Liver (tissue), 9 donors: ENCODE results near the gene CST3. TPM values are rescaled to one million over a fixed set of nuclear protein-coding genes. Genes with fewer than 3 reads are reported as not detected.
A peak's percentile ranks its signal among the peaks of the same experiment; 100 is the strongest.

Experiments
- DNase-seq: peaks from one replicate; pipeline ENCODE4 v3.0.0-alpha.2; 2017; ENCODE audit warnings: low spot score
- H3K27ac ChIP-seq, 2 donors: one replicate each; pipeline ENCODE4 v1.7.0; 2013; ENCODE audit warnings: inconsistent platforms in 2 of 2, low read length in 2 of 2, control low read depth in 1 of 2, low read depth in 1 of 2, mild to moderate bottlenecking in 1 of 2
- H3K27me3 ChIP-seq, 4 donors: one replicate each; pipeline versions ENCODE4 v1.6.1 to v1.7.0; 2013; ENCODE audit warnings: low read length in 3 of 4, inconsistent platforms in 1 of 4, mild to moderate bottlenecking in 1 of 4, moderate library complexity in 1 of 4; ENCODE audit not compliant: control insufficient read depth in 4 of 4, insufficient read depth in 4 of 4
- H3K36me3 ChIP-seq, 4 donors: one replicate each; pipeline versions ENCODE4 v1.6.1 to v1.7.0; 2013; ENCODE audit warnings: low read length in 3 of 4, mild to moderate bottlenecking in 3 of 4, low read depth in 1 of 4, moderate library complexity in 1 of 4; ENCODE audit not compliant: control insufficient read depth in 4 of 4, insufficient read depth in 3 of 4
- H3K4me1 ChIP-seq, 4 donors: one replicate each; pipeline versions ENCODE4 v1.6.1 to v1.7.0; 2013; ENCODE audit warnings: low read length in 3 of 4, mild to moderate bottlenecking in 3 of 4, moderate library complexity in 1 of 4; ENCODE audit not compliant: control insufficient read depth in 4 of 4, insufficient read depth in 4 of 4
- H3K4me3 ChIP-seq, 3 donors: one replicate each; pipeline versions ENCODE4 v1.6.1 to v1.7.0; 2013; ENCODE audit warnings: low read length in 3 of 3, control low read depth in 1 of 3, low read depth in 1 of 3, mild to moderate bottlenecking in 1 of 3
- H3K9ac ChIP-seq, 2 donors: one replicate each; pipeline ENCODE4 v1.7.0; 2013; ENCODE audit warnings: low read length in 2 of 2, mild to moderate bottlenecking in 2 of 2, moderate library complexity in 2 of 2, control low read depth in 1 of 2, low read depth in 1 of 2
- H3K9me3 ChIP-seq, 4 donors: one replicate each; pipeline versions ENCODE4 v1.6.1 to v1.7.0; 2013; ENCODE audit warnings: low read length in 3 of 4; ENCODE audit not compliant: control insufficient read depth in 4 of 4
- EGR1 ChIP-seq, 2 donors: IDR thresholded peaks; 2 replicates each; pipeline ENCODE4 v1.6.1; 2016 to 2018; ENCODE audit warnings: antibody characterized with exemption in 2 of 2, low read depth in 2 of 2
- FOXA1 ChIP-seq: IDR thresholded peaks from 2 replicates; pipeline ENCODE4 v1.6.1; 2016; ENCODE audit warnings: antibody characterized with exemption
- FOXA2 ChIP-seq: IDR thresholded peaks from 2 replicates; pipeline ENCODE4 v1.6.1; 2016; ENCODE audit warnings: antibody characterized with exemption
- GABPA ChIP-seq, 2 donors: IDR thresholded peaks in 1 of 2; conservative IDR thresholded peaks in 1 of 2; 2 replicates each; pipeline ENCODE4 v1.6.1; 2016; ENCODE audit warnings: antibody characterized with exemption in 2 of 2, mild to moderate bottlenecking in 1 of 2, moderate library complexity in 1 of 2
- HNF4A ChIP-seq, 2 donors: conservative IDR thresholded peaks; 2 replicates each; pipeline ENCODE4 v1.6.1; 2016; ENCODE audit warnings: antibody characterized with exemption in 2 of 2, mild to moderate bottlenecking in 2 of 2
- HNF4G ChIP-seq: IDR thresholded peaks from 2 replicates; pipeline ENCODE4 v1.6.1; 2016; ENCODE audit warnings: antibody characterized with exemption
- JUND ChIP-seq, 2 donors: IDR thresholded peaks; 2 replicates each; pipeline ENCODE4 v1.6.1; 2016; ENCODE audit warnings: antibody characterized with exemption in 2 of 2
- NR2F2 ChIP-seq: IDR thresholded peaks from 2 replicates; pipeline ENCODE4 v1.6.1; 2016; ENCODE audit warnings: antibody characterized with exemption
- RAD21 ChIP-seq, 2 donors: IDR thresholded peaks; 2 replicates each; pipeline ENCODE4 v1.6.1; 2016; ENCODE audit warnings: antibody characterized with exemption in 2 of 2, mild to moderate bottlenecking in 2 of 2
- RXRA ChIP-seq, 2 donors: IDR thresholded peaks; 2 replicates each; pipeline ENCODE4 v1.6.1; 2017 to 2018; ENCODE audit warnings: antibody characterized with exemption in 2 of 2, mild to moderate bottlenecking in 1 of 2
- SP1 ChIP-seq: IDR thresholded peaks from 2 replicates; pipeline ENCODE4 v1.6.1; 2018; ENCODE audit warnings: antibody characterized with exemption, mild to moderate bottlenecking
- TAF1 ChIP-seq: conservative IDR thresholded peaks from 2 replicates; pipeline ENCODE4 v1.6.1; 2016; ENCODE audit warnings: antibody characterized with exemption, mild to moderate bottlenecking
- YY1 ChIP-seq: IDR thresholded peaks from 2 replicates; pipeline ENCODE4 v1.6.1; 2016; ENCODE audit warnings: antibody characterized with exemption, mild to moderate bottlenecking
- WGBS: extraction: QIAGEN DNeasy Blood & Tissue Kit; methylation state at CpG from one replicate; pipeline ENCODE4 v1.1.7; 2013; 5-methylcytosine and 5-hydroxymethylcytosine counted together
- polyA plus RNA-seq, 2 donors: library from polyadenylated mRNA; stranded (reverse) in 1 of 2; unstranded in 1 of 2; fragments of 200-250 nt in 1 of 2; fragments of >200 nt in 1 of 2; fragmentation: Nextera tagmentation in 1 of 2; extraction: Ambion mirVana in 1 of 2; gene quantifications; one replicate each; pipeline versions ENCODE4 v1.2.1 to v1.2.3, GENCODE V29; 2013 to 2015
- total RNA-seq, 2 donors: library from RNA; depleted of rRNA; stranded (reverse); fragments of >200 nt; gene quantifications; one replicate each; pipeline ENCODE4 v1.2.3, GENCODE V29; 2014
- TF ChIP-seq, protein P1 (sequence below): IDR thresholded peaks from 2 replicates; pipeline ENCODE4 v1.6.1; 2016; ENCODE audit warnings: antibody characterized with exemption
- TF ChIP-seq, protein P2 (sequence below): IDR thresholded peaks from 2 replicates; pipeline ENCODE4 v1.6.1; 2016; ENCODE audit warnings: antibody characterized with exemption, mild to moderate bottlenecking
- TF ChIP-seq, protein P3 (sequence below): IDR thresholded peaks from 2 replicates; pipeline ENCODE4 v1.6.1; 2016; ENCODE audit warnings: antibody characterized with exemption
- TF ChIP-seq, protein P4 (sequence below): IDR thresholded peaks from 2 replicates; pipeline ENCODE4 v1.6.1; 2016; ENCODE audit warnings: antibody characterized with exemption
- donor health status: healthy.
- donor health status: healthy.
- donor health status: healthy.
- donor health status: healthy.
- donor health status: healthy.

CST3 gene
- total and polyA plus RNA-seq, 4 donors: 153 to 1,712 (median 513) TPM

DNA sequence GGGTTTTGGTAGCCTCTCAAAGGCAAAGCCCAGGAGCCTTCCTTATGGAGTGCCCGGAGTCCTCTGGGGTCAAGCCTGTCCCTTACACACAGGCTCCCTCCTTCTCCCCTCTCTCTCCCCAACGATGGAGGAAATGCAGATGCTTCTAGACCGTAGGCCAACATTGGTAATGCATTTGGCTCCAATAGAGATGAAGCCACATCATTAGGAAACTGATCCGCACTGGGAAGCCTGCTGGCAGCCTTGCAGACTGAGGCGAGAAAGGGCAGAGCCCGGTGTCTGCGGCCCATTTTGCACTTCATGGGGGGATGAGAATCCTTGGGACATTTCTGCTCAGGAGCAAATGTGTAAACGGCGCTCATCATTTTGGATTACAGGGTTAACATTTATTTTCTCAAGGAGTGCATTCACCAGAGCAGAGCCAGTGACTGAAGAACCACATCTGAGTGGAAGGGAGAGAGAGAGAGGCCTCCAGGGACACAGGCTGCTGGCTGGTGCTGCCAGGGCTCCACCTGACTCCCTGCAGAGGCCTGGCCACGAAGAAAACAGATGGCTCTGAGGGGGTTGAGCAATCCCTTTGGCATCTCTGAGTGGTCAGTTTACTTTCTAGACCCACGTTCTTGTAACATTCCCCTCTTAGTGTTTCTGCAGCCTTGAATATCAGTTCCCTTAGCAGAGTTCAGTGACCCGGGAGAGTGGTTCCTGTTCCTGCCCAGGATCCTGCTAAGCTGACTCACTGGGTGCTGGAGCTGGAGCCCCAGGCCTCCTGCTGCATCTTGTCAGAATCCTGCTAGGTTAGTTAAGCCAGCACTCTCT lies 4.4 kb upstream of the CST3 start:
- WGBS: 70% methylated on average over 12 of the region's 12 CpGs
- no peak overlapping the region for H3K9ac ChIP-seq
- TF ChIP-seq RXRA (IDR thresholded peaks at IDR 0.05) (peak in 1 of 2 donors; percentile 29), NR2F2 (peak; percentile 9)
- TF ChIP-seq, protein P1, sequence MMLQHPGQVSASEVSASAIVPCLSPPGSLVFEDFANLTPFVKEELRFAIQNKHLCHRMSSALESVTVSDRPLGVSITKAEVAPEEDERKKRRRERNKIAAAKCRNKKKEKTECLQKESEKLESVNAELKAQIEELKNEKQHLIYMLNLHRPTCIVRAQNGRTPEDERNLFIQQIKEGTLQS: no peak

DNA sequence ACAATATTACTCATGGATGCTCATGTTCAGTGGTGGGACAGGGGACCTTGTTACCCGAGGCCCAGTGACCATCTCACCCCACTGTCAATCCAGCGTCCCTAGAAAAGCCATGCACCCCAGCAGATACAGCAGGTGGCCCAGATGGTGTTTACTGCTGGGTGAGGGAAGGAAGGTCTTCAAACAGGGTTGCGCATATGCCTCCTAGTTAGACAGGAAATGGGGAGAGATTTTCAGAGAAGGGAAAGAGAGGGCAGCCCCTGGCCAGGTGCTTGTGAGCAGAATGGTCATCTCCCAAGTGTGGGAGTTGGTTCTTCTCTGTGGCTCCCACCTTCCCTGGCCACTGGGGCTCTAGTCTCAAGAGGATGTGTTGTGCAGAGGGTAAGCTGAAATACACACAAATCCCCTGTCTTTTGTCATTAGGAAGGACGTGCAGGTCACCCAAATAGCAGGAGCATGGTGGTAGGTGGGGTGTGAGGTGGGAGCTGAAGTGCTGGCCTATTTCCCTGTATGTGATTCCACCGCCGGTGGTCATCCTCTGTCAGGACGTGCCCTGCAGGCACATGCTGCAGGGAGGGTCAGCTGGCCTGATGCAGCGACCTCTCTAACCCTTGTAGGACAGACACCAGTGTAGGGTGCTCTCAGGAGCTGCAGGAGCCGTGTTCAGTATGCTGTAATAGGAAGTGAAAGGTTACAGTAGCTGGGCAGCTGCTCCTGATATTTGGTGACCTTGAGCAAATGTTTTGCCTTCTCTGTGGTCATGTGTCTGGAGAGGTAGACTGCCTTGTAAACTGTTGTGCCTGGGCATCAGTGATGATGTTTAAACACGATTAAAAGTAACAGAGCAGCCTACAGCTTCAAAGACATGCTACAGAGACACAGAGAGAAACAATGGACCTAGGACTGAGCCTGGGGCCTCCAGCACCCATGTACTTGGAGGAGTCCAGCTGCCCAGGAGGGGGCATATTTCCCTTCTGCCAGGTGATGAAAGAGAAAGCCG lies 3.2 kb upstream of the CST3 start:
- no peaks in the 10 kb centered on the region for H3K27me3 ChIP-seq
- 81% methylated on average over 11 of the region's 11 CpGs for WGBS
- no peak overlapping the region for H3K9ac ChIP-seq
- H3K9me3 ChIP-seq: no peaks in the 10 kb centered on the region
- H3K4me3 ChIP-seq: no peak overlapping the region
- no peak for TF ChIP-seq NR2F2
- no peak for TF ChIP-seq RAD21 (IDR thresholded peaks at IDR 0.05)
- TF ChIP-seq RXRA (IDR thresholded peaks at IDR 0.05): no peak
- TF ChIP-seq GABPA (IDR thresholded peaks at IDR 0.05 in 1 of 2, conservative IDR thresholded peaks at IDR 0.05 in 1 of 2): no peak
- no peak for TF ChIP-seq YY1
- TF ChIP-seq, protein P2, sequence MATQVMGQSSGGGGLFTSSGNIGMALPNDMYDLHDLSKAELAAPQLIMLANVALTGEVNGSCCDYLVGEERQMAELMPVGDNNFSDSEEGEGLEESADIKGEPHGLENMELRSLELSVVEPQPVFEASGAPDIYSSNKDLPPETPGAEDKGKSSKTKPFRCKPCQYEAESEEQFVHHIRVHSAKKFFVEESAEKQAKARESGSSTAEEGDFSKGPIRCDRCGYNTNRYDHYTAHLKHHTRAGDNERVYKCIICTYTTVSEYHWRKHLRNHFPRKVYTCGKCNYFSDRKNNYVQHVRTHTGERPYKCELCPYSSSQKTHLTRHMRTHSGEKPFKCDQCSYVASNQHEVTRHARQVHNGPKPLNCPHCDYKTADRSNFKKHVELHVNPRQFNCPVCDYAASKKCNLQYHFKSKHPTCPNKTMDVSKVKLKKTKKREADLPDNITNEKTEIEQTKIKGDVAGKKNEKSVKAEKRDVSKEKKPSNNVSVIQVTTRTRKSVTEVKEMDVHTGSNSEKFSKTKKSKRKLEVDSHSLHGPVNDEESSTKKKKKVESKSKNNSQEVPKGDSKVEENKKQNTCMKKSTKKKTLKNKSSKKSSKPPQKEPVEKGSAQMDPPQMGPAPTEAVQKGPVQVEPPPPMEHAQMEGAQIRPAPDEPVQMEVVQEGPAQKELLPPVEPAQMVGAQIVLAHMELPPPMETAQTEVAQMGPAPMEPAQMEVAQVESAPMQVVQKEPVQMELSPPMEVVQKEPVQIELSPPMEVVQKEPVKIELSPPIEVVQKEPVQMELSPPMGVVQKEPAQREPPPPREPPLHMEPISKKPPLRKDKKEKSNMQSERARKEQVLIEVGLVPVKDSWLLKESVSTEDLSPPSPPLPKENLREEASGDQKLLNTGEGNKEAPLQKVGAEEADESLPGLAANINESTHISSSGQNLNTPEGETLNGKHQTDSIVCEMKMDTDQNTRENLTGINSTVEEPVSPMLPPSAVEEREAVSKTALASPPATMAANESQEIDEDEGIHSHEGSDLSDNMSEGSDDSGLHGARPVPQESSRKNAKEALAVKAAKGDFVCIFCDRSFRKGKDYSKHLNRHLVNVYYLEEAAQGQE: no peak
- no peak for TF ChIP-seq EGR1 (IDR thresholded peaks at IDR 0.05; ENCODE audit: low read depth in 2 of 2)
- TF ChIP-seq, protein P3, sequence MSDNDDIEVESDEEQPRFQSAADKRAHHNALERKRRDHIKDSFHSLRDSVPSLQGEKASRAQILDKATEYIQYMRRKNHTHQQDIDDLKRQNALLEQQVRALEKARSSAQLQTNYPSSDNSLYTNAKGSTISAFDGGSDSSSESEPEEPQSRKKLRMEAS: no peak
- TF ChIP-seq HNF4G: no peak
- no peak for TF ChIP-seq FOXA1
- TF ChIP-seq FOXA2: no peak
- TF ChIP-seq HNF4A (conservative IDR thresholded peaks at IDR 0.05): no peak
- TF ChIP-seq SP1: no peak
- TF ChIP-seq JUND (IDR thresholded peaks at IDR 0.05): no peak
- TF ChIP-seq TAF1: no peak
- TF ChIP-seq, protein P4, sequence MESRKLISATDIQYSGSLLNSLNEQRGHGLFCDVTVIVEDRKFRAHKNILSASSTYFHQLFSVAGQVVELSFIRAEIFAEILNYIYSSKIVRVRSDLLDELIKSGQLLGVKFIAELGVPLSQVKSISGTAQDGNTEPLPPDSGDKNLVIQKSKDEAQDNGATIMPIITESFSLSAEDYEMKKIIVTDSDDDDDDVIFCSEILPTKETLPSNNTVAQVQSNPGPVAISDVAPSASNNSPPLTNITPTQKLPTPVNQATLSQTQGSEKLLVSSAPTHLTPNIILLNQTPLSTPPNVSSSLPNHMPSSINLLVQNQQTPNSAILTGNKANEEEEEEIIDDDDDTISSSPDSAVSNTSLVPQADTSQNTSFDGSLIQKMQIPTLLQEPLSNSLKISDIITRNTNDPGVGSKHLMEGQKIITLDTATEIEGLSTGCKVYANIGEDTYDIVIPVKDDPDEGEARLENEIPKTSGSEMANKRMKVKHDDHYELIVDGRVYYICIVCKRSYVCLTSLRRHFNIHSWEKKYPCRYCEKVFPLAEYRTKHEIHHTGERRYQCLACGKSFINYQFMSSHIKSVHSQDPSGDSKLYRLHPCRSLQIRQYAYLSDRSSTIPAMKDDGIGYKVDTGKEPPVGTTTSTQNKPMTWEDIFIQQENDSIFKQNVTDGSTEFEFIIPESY: no peak
- DNase-seq: no peak
- H3K27ac ChIP-seq: no peak overlapping the region
- peaks cover 5 to 14% (median 9%) of the 10 kb centered on the region in 4 donors for H3K4me1 ChIP-seq
- peaks cover 0 to 1% (median 0%) of the 10 kb centered on the region in 4 donors for H3K36me3 ChIP-seq

More for the DNA sequence above, 4.4 kb upstream of the CST3 start:
- Histone ChIP-seq H3K27me3 (no peaks in the 10 kb centered on the region), H3K27ac (no peak overlapping the region), H3K36me3 (peaks cover 0 to 1% (median 0%) of the 10 kb centered on the region in 4 donors), H3K4me3 (no peak overlapping the region), H3K4me1 (peaks cover 0 to 4% (median 1%) of the 10 kb centered on the region in 4 donors), H3K9me3 (no peaks in the 10 kb centered on the region)
- DNase-seq: no peak
